Stomach (tissue), 4 donors: ENCODE data around the gene CHAF1B.

ENCODE experiments used
- EP300 ChIP-seq: sonication (generic); formaldehyde crosslinking; IDR thresholded peaks from one replicate; pipeline ENCODE4 v1.6.1; 2017; ENCODE audit warnings: antibody characterized with exemption
- TF ChIP-seq, protein P1 (sequence below), 7 experiments: fragments of 450-650 bp in 4 of 7; fragments of 200-600 bp in 3 of 7; sonication (generic) in 3 of 7; IDR thresholded peaks; one replicate each; pipeline ENCODE4 v1.5.1; 2016 to 2019; ENCODE audit warnings: antibody characterized with exemption in 7 of 7, control low read depth in 2 of 7, mild to moderate bottlenecking in 1 of 7

DNA sequence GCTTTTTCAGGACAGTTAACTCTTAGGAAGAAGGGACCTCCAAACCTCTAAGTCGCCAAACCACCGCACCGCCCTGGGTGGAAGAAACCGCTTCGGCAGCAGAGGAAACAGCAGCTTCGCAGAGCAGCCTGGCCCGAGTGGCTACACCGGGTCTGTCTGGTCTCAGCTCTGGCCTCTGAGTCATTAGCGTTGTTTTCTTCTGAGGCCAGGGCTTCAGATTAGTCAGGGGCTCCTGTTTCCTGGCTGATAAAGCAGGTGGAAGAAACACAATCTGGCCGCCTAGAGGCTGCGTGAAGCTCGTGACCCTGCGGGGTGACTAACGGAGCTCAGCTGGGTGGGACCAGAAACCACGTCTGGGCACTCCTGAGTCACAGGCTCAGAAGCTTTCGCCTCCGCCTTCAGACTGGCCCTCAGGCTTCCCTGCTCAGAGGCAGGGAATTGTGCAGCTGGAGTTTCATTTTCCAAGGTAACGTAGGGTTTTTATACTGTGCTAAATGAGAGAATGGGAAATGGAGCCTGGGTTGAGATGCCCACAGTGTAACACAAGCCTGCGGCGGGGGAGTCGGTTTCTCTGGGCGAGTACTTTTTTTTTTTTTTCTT lies 44.9 kb downstream of the CHAF1B start:
- TF ChIP-seq EP300 = no peak
- TF ChIP-seq, protein P1, sequence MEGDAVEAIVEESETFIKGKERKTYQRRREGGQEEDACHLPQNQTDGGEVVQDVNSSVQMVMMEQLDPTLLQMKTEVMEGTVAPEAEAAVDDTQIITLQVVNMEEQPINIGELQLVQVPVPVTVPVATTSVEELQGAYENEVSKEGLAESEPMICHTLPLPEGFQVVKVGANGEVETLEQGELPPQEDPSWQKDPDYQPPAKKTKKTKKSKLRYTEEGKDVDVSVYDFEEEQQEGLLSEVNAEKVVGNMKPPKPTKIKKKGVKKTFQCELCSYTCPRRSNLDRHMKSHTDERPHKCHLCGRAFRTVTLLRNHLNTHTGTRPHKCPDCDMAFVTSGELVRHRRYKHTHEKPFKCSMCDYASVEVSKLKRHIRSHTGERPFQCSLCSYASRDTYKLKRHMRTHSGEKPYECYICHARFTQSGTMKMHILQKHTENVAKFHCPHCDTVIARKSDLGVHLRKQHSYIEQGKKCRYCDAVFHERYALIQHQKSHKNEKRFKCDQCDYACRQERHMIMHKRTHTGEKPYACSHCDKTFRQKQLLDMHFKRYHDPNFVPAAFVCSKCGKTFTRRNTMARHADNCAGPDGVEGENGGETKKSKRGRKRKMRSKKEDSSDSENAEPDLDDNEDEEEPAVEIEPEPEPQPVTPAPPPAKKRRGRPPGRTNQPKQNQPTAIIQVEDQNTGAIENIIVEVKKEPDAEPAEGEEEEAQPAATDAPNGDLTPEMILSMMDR (IDR thresholded peaks at IDR 0.05) = peak in 1 of 7 experiments; percentile 4
